AG09309 (cell line): ENCODE results near the gene TMEM208.
A peak's percentile ranks its signal among the peaks of the same experiment; 100 is the strongest.

Source experiments
- DNase-seq: peaks from one replicate; pipeline ENCODE4 v3.0.0-alpha.2; 2010; ENCODE audit warnings: low read depth
- H3K4me3 ChIP-seq: 2 replicates; pipeline ENCODE4 v1.5.1; 2011; ENCODE audit warnings: mild to moderate bottlenecking, low read depth, low read length, moderate library complexity; ENCODE audit not compliant: control insufficient read depth
- CTCF ChIP-seq: IDR thresholded peaks from 2 replicates; pipeline ENCODE4 v1.5.1; 2011; ENCODE audit warnings: mild to moderate bottlenecking, low read depth, low read length, inconsistent platforms; ENCODE audit not compliant: insufficient read depth, control insufficient read depth; ENCODE audit errors: missing control alignments

Gene TMEM208

GRCh38 chr16:67197704-67198103, 29.2 kb upstream of the TMEM208 start:
- no peak for DNase-seq
- H3K4me3 ChIP-seq: no peak overlapping the region
- TF ChIP-seq CTCF: no peak

GRCh38 chr16:67198238-67198734, 28.6 kb upstream of the TMEM208 start:
- peak; percentile 74 for TF ChIP-seq CTCF
- H3K4me3 ChIP-seq: no peak overlapping the region
- no peak for DNase-seq

- no peak within 1 kb of the TSS for H3K4me3 ChIP-seq
- TF ChIP-seq CTCF: peak; percentile 21
- no peak for DNase-seq
Measured at GRCh38 chr16:67199011-67199807, 27.7 kb upstream of the TMEM208 start, which contains the start of gene ELMO3. Gene ELMO3 (plus strand): TSS chr16:67199131. CDS start chr16:67199327, 196 bp downstream.

- TF ChIP-seq CTCF: no peak
- H3K4me3 ChIP-seq: no peak overlapping the region
- DNase-seq: no peak
Measured at GRCh38 chr16:67199808-67200198, 27.1 kb upstream of the TMEM208 start.

- TF ChIP-seq CTCF: no peak
- H3K4me3 ChIP-seq: no peak overlapping the region
- DNase-seq: no peak
Measured at GRCh38 chr16:67200491-67200890, 26.4 kb upstream of the TMEM208 start.

- TF ChIP-seq CTCF: no peak
- DNase-seq: no peak
- no peak overlapping the region for H3K4me3 ChIP-seq
Measured at GRCh38 chr16:67201411-67202345, 25.3 kb upstream of the TMEM208 start.
